Upper lobe of left lung (tissue), 4 donors: Measurements from ENCODE around the gene AGXT.

ENCODE experiments used
- POLR2A ChIP-seq, 4 donors: fragments of 450-650 bp; IDR thresholded peaks; one replicate each; pipeline ENCODE4 v1.5.1; 2016 to 2017; ENCODE audit warnings: antibody characterized with exemption in 4 of 4, mild to moderate bottlenecking in 2 of 4
- POLR2AphosphoS5 ChIP-seq, 2 donors: sonication (generic); formaldehyde crosslinking; IDR thresholded peaks; one replicate each; pipeline ENCODE4 v1.5.1; 2017; ENCODE audit warnings: antibody characterized with exemption in 2 of 2
- TF ChIP-seq, protein P1 (sequence below), 6 experiments: fragments of 450-650 bp in 4 of 6; fragments of 200-600 bp in 2 of 6; sonication (generic) in 2 of 6; IDR thresholded peaks; one replicate each; pipeline ENCODE4 v1.5.1; 2016 to 2019; ENCODE audit warnings: antibody characterized with exemption in 6 of 6

DNA sequence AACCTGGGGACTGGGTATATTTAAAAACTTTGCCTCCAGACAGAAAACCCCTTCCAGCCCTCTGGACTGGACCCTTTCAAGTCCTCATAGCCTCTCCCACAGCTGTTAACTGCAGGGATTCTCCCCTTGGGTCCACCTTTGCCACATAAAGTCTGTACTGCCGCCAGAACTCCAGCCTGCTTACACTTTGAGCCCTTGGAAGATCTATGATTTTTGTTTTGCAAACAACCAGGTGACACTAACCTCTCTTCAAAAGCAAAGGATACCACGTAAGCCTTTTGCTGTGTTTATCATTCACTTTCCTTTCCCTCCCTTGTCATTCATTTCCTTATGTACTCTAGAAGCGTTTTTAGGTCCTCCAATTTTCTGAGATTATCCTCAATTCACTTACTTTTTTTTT, 4.1 kb upstream of the AGXT start:
- TF ChIP-seq, protein P1, sequence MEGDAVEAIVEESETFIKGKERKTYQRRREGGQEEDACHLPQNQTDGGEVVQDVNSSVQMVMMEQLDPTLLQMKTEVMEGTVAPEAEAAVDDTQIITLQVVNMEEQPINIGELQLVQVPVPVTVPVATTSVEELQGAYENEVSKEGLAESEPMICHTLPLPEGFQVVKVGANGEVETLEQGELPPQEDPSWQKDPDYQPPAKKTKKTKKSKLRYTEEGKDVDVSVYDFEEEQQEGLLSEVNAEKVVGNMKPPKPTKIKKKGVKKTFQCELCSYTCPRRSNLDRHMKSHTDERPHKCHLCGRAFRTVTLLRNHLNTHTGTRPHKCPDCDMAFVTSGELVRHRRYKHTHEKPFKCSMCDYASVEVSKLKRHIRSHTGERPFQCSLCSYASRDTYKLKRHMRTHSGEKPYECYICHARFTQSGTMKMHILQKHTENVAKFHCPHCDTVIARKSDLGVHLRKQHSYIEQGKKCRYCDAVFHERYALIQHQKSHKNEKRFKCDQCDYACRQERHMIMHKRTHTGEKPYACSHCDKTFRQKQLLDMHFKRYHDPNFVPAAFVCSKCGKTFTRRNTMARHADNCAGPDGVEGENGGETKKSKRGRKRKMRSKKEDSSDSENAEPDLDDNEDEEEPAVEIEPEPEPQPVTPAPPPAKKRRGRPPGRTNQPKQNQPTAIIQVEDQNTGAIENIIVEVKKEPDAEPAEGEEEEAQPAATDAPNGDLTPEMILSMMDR (IDR thresholded peaks at IDR 0.05): no peak
- TF ChIP-seq POLR2A (IDR thresholded peaks at IDR 0.05) (no peak), POLR2AphosphoS5 (IDR thresholded peaks at IDR 0.05) (no peak)
